Stimulated activated naive CD4-positive, alpha-beta T cell treated with Interleukin-2 at 50 U/mL for 16 hours (primary cell): Measurements from ENCODE around the gene LPAR1.
"Not testable (repeated sequence)": the region's sequence is repeated elsewhere in the genome, so short reads cannot be mapped to it uniquely, and the experiment has no call there.

Source experiments
- DNase-seq: peaks from one replicate; lab custom pipeline; 2025; lab: John Stamatoyannopoulos, UW

The LPAR1 gene

DNA sequence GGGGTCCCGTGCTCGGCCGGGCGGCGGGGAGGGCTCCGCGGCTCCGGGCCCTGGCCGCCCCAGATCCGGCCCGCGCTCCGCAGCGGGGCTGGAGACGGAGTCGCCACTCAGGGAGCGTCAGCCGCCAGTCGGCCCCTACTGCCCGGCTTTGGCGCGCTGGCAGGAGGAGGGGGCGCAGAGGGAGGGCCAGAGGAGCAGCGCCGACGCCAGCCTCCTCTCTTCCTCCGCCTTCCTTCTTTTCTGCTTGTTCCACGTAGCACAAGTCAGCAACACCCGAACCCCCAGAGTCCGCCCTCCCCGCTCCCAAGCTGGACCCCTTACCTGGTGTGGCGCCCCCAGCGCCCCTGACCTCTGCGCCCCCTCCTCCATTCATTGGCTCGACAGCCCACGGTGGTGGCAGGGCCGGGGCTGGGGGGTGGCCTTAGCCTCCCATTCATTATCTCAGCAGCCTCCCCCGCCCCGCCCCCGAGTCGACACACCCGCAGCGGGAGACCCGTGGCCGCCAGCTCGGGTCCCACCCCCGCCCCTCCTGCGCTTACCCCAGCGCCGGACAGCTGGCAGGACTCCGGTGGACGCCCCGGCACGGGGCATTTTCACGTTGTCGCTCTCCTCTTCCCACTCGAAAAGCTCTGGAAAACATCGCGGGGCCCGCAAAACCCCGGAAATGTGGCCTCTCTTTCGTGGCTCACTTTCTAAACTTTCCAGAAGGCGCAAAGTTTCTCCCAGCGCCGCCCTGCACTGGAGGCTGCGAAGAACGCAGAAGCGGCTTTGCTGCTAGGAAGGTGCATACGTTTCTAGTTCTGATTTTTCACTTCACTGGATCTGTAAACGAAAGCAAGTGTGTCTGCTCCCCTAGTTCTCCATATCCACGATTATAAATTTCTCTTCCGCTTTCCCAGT is at the start of gene LPAR1:
Gene LPAR1 (minus strand): TSS at position 140 of the 900 bp plus-strand sequence. CDS start 66,353 bp downstream, outside the sequence.
- no peak for DNase-seq

- no peak for DNase-seq
Observed at GRCh38 chr9:111078391-111079038, 40.2 kb upstream of the LPAR1 start.

- DNase-seq: no peak
Observed at GRCh38 chr9:111076519-111076918, 38.2 kb upstream of the LPAR1 start.

DNA sequence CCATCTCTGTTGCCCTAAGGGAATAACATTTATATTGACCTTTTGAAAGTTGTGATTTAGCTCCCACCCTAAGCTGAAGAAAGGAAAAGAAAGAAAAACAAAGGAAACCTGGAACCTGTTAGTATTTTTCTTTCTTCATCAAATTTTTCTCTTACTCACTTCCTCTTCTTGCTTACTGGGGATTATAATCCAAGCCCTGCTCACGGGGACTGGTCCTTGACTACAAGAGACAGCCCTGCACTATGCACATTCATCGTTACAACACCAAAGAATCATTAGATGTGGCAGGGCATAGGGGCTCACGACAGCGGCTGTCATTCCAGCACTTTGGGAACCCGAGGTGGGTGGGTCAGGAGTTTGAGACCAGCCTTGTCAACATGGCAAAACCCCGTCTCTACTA is 37.8 kb upstream of the LPAR1 start:
- DNase-seq: no peak

DNA sequence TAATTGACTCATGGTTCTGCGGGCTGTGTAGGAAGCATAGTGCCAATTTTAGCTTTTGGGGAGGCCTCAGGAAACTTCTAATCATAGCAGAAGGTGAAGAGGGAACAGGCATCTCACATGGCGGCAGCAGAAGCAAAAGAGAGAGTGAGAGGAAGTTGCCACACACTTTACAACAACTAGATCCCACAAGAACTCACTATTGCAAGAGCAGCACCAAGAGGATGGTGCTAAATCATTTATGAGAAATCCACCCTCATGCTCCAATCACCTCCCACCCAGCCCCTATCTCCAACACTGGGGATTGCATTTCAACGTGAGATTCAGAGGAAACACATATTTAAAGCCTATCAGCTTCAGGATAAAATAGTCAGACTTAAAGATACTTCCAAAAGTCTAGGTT is 36.1 kb upstream of the LPAR1 start:
- DNase-seq: no peak

- no peak for DNase-seq
Observed at GRCh38 chr9:111069183-111069582, 30.9 kb upstream of the LPAR1 start.

DNA sequence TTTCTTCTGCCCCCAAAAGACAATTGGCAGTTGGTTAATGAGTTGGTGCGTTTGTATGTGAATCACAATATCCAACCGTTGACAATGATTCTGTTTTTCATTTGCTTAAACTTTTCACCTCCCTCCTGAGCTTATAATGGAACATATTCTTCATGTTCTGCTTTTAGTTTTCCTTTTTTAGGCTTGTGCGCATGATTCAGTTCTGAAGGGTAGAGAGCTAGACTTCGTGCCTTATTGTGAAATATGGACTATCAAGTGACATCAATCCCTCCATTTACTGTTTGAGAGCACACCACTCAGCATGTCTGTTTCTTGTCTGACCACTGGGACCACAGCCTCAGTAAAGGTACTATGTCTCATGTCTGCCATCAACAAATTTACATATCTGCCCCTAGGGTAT is 30.5 kb upstream of the LPAR1 start:
- DNase-seq: no peak

DNA sequence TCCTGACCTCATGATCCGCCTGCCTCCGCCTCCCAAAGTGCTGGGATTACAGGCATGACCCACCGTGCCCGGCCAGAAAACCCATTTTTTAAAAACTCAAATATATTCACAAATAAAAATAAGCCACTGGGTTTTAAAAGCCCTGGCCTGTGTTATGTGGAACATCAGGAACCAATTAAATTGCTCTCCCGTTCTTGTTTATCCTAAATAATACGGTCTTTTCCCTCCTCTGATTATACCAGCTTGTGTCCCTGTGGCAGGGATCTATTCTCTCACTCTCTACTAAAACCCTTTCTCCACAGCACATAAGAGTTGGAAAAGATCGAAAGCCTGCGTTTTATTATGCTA is 30.1 kb upstream of the LPAR1 start:
- no peak for DNase-seq

- DNase-seq: no peak
Observed at GRCh38 chr9:111066468-111066867, 28.2 kb upstream of the LPAR1 start.

- no peak for DNase-seq
Observed at GRCh38 chr9:111065414-111065813, 27.1 kb upstream of the LPAR1 start.

DNA sequence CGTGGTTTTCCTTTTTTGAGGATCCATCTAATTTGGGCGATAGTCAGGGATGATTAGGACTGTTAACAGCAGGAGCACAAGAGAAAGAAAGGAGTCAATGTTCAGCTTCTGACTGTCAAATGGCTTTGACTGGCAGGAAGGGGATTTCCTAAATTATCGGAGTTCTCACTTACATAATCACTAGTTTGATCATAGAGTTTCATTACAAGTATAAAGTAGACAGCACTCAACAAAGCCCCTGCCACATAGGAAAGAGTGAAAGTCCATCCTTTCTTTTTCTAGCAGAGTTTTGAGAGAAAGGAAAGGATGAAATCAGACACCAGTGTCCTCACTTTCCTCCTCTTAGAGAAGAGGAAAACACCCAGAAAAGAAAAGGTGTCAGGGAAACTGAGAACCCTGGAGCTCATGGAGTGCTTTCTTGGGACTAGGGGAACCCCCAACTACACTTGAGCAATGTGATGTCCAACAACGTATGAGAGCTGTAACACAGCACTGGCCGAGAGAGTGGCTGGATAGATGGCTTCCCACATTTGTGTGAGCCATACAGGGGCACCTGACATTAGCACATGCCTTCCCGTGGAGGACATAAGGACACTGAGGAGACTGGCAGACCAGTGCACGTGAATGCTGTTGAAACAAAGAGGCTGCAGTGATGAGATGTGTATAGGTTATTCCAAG is 26.0 kb upstream of the LPAR1 start:
- no peak for DNase-seq

GRCh38 chr9:111063332-111063731 is 25.1 kb upstream of the LPAR1 start:
- DNase-seq: no peak

DNA sequence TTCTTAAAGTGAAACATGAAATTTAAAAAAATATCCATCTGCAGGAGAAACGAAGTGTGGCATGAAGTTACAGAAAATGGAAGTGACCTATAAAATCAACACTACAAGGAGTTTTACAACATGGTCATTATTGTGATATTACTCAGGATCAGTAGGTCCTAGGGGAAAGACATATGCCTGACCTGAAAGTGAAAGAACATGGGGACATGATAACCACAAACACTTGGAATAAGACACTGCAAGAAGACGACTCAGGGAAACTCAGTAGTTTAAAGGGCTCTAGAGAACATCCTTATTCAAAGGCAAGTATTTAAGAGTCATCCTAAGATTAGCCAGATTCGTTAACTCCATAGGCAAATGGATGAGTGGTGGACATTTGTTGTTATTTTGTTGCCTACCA is 19.9 kb upstream of the LPAR1 start:
- DNase-seq: no peak

DNA sequence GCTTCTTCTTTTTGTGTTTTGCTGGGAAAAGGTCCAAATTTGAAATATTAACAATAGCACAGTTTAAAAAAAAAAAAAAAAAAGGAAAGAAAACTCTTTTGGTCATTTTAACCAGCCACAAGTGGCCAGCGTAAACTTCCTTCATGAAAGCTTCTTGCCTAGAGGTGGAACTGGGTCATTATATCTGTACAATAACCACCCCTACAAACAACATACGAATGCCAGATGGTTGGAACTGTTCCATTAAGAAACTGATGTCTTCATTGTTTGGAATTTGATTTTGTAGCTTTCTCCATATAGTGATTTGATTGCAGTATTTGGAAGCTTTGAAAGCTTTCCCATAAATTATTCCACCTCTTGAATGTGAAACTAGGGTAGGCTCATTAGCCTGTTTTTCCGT is 18.3 kb upstream of the LPAR1 start:
- DNase-seq: no peak

GRCh38 chr9:111052791-111053190 is 14.5 kb upstream of the LPAR1 start:
- DNase-seq: no peak

DNA sequence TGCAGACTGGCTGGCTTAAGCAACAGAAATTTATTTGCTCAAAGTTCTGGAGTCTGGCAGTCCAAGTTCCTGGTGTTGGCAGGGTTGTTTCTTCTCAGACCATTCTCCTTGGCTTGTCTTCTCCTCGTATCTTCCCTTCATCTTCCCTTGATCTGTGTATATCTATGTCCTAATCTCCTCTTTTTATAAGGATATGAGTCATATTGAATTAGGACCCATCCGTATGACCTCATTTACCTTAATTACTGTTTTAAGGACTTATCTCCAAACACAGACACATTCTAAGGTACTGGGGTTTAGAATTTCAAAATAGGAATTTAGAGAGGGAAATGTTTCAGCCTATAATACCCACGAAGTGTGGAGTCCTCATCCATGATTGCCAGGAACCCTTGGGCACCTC is 13.1 kb upstream of the LPAR1 start:
- no peak for DNase-seq

- DNase-seq: no peak
Observed at GRCh38 chr9:111050819-111051218, 12.5 kb upstream of the LPAR1 start.

DNA sequence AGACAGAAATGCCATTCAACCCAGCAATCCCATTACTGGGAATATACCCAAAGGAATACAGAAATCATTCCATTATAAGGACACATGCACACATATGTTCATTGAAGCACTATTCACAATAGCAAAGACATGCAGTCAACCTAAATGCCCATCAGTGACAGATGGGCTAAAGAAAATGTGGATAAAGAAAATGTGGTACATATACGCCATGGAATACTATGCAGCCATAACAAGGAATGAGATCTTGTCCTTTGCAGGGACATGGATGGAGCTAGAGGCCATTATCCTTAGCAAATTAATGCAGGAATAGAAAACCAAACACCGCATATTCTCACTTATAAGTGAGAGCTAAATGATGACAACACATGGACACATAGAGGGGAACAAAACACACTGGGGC is 9.0 kb upstream of the LPAR1 start:
- not testable (repeated sequence) for DNase-seq

DNA sequence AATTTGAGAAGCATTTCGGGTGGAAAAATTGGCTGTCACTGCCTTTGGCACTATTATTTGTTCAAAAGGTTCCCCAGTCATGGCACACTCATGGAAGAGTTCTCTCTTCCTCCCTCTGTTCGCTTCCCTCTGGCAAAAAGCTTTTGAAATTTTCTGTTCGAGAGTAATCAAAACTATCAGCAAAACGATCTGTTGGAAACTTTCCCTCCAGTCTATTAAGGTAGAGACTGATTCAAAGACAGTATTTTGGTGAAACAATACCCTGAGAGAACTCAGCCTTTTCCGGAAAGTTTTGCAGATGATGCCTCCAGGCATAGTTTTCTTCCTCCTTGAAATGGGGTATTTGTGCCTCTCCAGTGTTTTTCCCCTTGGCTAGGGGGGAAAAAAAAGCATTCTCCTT is 3.6 kb upstream of the LPAR1 start:
- no peak for DNase-seq

- DNase-seq: no peak
Observed at GRCh38 chr9:111040494-111040893, 2.2 kb upstream of the LPAR1 start.

DNA sequence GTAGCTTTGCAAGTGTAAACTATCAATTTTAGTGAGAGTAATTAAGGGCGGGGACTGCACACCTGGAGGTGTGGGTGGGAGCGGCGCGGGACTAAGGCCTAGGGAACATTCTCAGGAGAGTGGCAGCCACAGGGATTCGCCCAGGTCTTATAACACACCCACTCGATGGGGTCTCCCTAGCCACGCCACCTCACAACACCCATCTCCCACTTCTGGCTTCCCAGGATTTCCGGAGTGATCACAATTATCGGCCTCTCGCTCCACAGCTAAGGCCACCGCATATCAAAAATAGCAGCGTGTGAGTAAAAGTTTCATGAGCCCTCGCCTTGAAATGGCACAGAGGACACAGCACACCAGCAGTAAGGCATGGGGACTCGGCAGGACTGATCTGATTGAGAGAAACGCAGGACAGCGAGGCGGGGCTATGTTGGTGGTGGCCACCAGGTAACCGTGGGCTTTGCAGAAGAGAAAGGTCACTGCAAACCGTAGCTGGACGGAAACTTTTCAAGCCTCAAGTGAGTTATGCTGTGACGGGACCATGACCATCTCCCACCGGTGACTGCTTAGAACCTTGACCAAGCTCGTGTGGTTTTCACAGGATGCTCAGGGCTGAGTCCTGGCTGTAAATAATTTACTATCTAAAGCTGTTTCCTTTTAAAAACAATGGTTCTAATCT is 1.1 kb upstream of the LPAR1 start:
- no peak for DNase-seq

DNA sequence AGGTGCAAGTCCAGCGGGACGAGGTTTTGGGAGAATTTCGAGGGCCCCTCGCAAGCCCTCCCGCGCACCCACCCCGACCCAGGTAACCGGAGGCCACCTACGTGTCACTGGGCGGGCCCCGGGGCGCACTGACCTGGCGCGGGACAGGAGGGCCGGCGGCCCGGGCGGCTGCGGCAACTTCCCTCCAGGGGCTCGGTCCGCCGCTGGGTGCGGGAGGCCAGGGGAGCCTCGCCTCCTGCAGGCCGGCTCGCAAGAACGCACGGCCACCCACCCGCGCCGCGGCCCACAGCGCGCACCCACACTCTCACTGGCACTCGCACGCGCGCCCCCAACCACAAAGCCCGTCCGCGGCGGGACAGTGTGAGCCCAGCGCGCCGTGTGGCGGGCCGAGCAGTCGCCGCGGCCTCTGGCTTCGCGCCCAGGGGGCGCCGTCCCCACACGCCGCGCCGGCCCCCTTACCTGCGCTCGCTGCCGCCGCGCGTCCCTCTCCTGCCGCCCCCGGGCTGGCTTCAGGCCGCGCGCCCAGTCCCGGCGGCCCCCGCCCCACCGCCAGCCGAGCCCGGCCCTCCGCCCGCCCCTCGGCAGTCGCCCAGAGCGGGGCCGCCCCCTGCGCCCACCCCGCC is 451 bp downstream of the LPAR1 start:
- no peak for DNase-seq
